Measurements from ENCODE around the gene PBX3. TPM values are rescaled to one million over a fixed set of nuclear protein-coding genes. Genes with fewer than 3 reads are reported as not detected.

The PBX3 gene
- total and polyA plus RNA-seq, 3 donors from 2014 or later: 21.0 to 56.1 (median 48.0) TPM

- H3K9me3 ChIP-seq: no peaks in the 10 kb centered on the region
- H3K36me3 ChIP-seq (ENCODE audit: low read depth, missing control alignments): no peaks in the 10 kb centered on the region
- H3K4me1 ChIP-seq: peaks cover 8% of the 10 kb centered on the region
- 1 to 17% methylated on average over 1 to 86 of the region's 88 CpGs for WGBS, 2 donors
- no peaks in the 10 kb centered on the region for H3K27me3 ChIP-seq
- intact Hi-C loops (cut with DNase I; ENCODE audit: low total_unique reads): no loop called here
- H3K4me3 ChIP-seq: peak overlapping the region; percentile 78 to 85
- peak overlapping the region; percentile 79 to 89 for H3K27ac ChIP-seq
- DNase-seq: peak; percentile 42
- no peak for TF ChIP-seq POLR2A (IDR thresholded peaks at IDR 0.05)
- TF ChIP-seq, protein P1, sequence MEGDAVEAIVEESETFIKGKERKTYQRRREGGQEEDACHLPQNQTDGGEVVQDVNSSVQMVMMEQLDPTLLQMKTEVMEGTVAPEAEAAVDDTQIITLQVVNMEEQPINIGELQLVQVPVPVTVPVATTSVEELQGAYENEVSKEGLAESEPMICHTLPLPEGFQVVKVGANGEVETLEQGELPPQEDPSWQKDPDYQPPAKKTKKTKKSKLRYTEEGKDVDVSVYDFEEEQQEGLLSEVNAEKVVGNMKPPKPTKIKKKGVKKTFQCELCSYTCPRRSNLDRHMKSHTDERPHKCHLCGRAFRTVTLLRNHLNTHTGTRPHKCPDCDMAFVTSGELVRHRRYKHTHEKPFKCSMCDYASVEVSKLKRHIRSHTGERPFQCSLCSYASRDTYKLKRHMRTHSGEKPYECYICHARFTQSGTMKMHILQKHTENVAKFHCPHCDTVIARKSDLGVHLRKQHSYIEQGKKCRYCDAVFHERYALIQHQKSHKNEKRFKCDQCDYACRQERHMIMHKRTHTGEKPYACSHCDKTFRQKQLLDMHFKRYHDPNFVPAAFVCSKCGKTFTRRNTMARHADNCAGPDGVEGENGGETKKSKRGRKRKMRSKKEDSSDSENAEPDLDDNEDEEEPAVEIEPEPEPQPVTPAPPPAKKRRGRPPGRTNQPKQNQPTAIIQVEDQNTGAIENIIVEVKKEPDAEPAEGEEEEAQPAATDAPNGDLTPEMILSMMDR (IDR thresholded peaks at IDR 0.05): no peak
These were observed 732 bp downstream of the PBX3 start for GRCh38 chr9:125747765-125748445.

GRCh38 chr9:125748446-125749099, 1.4 kb downstream of the PBX3 start:
- DNase-seq: peak; percentile 36
- Histone ChIP-seq H3K9me3 (no peaks in the 10 kb centered on the region), H3K36me3 (ENCODE audit: low read depth, missing control alignments) (no peaks in the 10 kb centered on the region), H3K4me3 (peak overlapping the region; percentile 78 to 85), H3K27me3 (no peaks in the 10 kb centered on the region), H3K27ac (peak overlapping the region; percentile 59 to 89), H3K4me1 (peaks cover 8% of the 10 kb centered on the region)
- no peak for TF ChIP-seq POLR2A (IDR thresholded peaks at IDR 0.05)
- TF ChIP-seq, protein P1 (IDR thresholded peaks at IDR 0.05): no peak
- 24% methylated on average over 30 of the region's 30 CpGs for WGBS, 2 donors
- intact Hi-C loops (cut with DNase I; ENCODE audit: low total_unique reads): no loop called here

GRCh38 chr9:125749287-125749935, 2.2 kb downstream of the PBX3 start:
- no peak for TF ChIP-seq POLR2A (IDR thresholded peaks at IDR 0.05)
- TF ChIP-seq, protein P1 (IDR thresholded peaks at IDR 0.05): no peak
- Histone ChIP-seq H3K9me3 (no peaks in the 10 kb centered on the region), H3K27ac (no peak overlapping the region), H3K36me3 (ENCODE audit: low read depth, missing control alignments) (no peaks in the 10 kb centered on the region), H3K27me3 (no peaks in the 10 kb centered on the region), H3K4me1 (peaks cover 8% of the 10 kb centered on the region), H3K4me3 (no peak overlapping the region)
- intact Hi-C loops (cut with DNase I; ENCODE audit: low total_unique reads): no loop called here
- 56 to 58% methylated on average over 4 of the region's 4 CpGs for WGBS, 2 donors
- no peak for DNase-seq

- no peak for TF ChIP-seq POLR2A (IDR thresholded peaks at IDR 0.05)
- TF ChIP-seq, protein P1 (IDR thresholded peaks at IDR 0.05): no peak
- H3K4me1 ChIP-seq: peaks cover 8% of the 10 kb centered on the region
These were observed 2.9 kb downstream of the PBX3 start for GRCh38 chr9:125749951-125750626.

More at GRCh38 chr9:125749951-125750626, 2.9 kb downstream of the PBX3 start:
- Histone ChIP-seq H3K36me3 (ENCODE audit: low read depth, missing control alignments) (no peaks in the 10 kb centered on the region), H3K9me3 (no peaks in the 10 kb centered on the region), H3K4me3 (no peak overlapping the region), H3K27me3 (no peaks in the 10 kb centered on the region), H3K27ac (no peak overlapping the region)
- intact Hi-C loops (cut with DNase I; ENCODE audit: low total_unique reads): no loop called here
- WGBS, 2 donors: 61 to 68% methylated on average over 4 of the region's 4 CpGs
- DNase-seq: no peak
